Measurements from ENCODE around the gene MLX.
A peak's percentile ranks its signal among the peaks of the same experiment; 100 is the strongest.
"Not testable (repeated sequence)": the region's sequence is repeated elsewhere in the genome, so short reads cannot be mapped to it uniquely, and the experiment has no call there.

MLX gene

DNA sequence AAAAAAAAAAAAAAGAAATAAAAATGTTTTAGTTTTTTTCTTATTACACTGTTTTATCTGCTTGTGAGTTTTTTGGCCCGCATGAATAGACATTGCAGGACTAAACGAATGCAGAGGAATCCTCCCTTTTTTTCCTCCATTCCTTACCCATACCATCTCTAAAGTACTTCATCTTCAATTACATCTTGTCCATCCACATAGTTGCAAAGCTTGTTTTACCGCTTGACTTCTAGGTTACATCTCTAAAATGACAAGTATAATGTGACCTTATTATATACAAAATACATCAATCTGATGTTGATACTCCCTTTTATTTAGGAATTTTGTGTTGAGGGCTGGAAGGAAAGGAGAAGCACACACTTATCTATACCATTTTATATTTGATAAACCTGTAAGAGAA is 29.5 kb downstream of the MLX start:
- H3K36me3 ChIP-seq (ENCODE audit: insufficient read depth, low read length) = peaks cover 6% of the 10 kb centered on the region
- no peak overlapping the region for H3K4me3 ChIP-seq (ENCODE audit: low read depth in 1 of 2, low read length in 2 of 2)
- no peaks in the 10 kb centered on the region for H3K27me3 ChIP-seq (ENCODE audit: control insufficient read depth in 1 of 2, insufficient read depth in 2 of 2, low read length in 2 of 2)

GRCh38 chr17:42598905-42599304 is 32.0 kb downstream of the MLX start:
- no peak overlapping the region for H3K27ac ChIP-seq (ENCODE audit: low read depth, low read length)
- H3K4me1 ChIP-seq (ENCODE audit: insufficient read depth, low read length) = peaks cover 14% of the 10 kb centered on the region
- no peaks in the 10 kb centered on the region for H3K36me3 ChIP-seq (ENCODE audit: insufficient read depth, low read length)
- H3K9ac ChIP-seq (ENCODE audit: low read length) = no peak overlapping the region
- no peaks in the 10 kb centered on the region for H3K27me3 ChIP-seq (ENCODE audit: control insufficient read depth in 1 of 2, insufficient read depth in 2 of 2, low read length in 2 of 2)
- H3K4me3 ChIP-seq (ENCODE audit: low read depth in 1 of 2, low read length in 2 of 2) = no peak overlapping the region
- no peaks in the 10 kb centered on the region for H3K9me3 ChIP-seq (ENCODE audit: low read length)

More for the DNA sequence above, 29.5 kb downstream of the MLX start:
- Histone ChIP-seq H3K9me3 (ENCODE audit: low read length) (no peaks in the 10 kb centered on the region), H3K27ac (ENCODE audit: low read depth, low read length) (no peak overlapping the region), H3K9ac (ENCODE audit: low read length) (no peak overlapping the region), H3K4me1 (ENCODE audit: insufficient read depth, low read length) (peaks cover 14% of the 10 kb centered on the region)

DNA sequence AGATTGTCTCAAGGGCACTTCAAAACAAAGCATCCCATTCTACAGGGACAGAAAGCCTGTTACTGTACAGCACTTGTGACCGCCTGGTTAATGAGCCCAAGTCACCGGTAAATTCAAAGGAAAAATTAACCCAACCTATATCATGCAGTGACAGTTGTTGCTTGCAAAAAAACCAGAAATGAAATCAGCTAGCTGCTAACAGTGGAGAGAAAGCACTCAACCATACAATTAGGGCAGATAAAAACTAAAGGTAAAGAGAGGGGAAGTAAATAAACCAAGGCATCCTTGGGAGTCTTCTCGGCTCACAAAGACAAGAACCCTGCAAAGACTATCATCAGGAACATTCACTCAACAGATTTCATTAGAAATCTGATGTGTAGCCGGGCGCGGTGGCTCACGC is 36.4 kb downstream of the MLX start:
- H3K9me3 ChIP-seq (ENCODE audit: low read length) = no peaks in the 10 kb centered on the region
- H3K36me3 ChIP-seq (ENCODE audit: insufficient read depth, low read length) = no peaks in the 10 kb centered on the region
- no peaks in the 10 kb centered on the region for H3K27me3 ChIP-seq (ENCODE audit: control insufficient read depth in 1 of 2, insufficient read depth in 2 of 2, low read length in 2 of 2)
- peaks cover 37% of the 10 kb centered on the region for H3K4me1 ChIP-seq (ENCODE audit: insufficient read depth, low read length)
- no peak overlapping the region for H3K4me3 ChIP-seq (ENCODE audit: low read depth in 1 of 2, low read length in 2 of 2)
- H3K27ac ChIP-seq (ENCODE audit: low read depth, low read length) = no peak overlapping the region
- H3K9ac ChIP-seq (ENCODE audit: low read length) = no peak overlapping the region

GRCh38 chr17:42607769-42608168 is 40.9 kb downstream of the MLX start:
- no peaks in the 10 kb centered on the region for H3K27me3 ChIP-seq (ENCODE audit: control insufficient read depth in 1 of 2, insufficient read depth in 2 of 2, low read length in 2 of 2)
- H3K4me1 ChIP-seq (ENCODE audit: insufficient read depth, low read length) = peaks cover 30% of the 10 kb centered on the region
- peaks cover 9% of the 10 kb centered on the region for H3K36me3 ChIP-seq (ENCODE audit: insufficient read depth, low read length)
- H3K9ac ChIP-seq (ENCODE audit: low read length) = peak overlapping the region; percentile 75
- H3K9me3 ChIP-seq (ENCODE audit: low read length) = no peaks in the 10 kb centered on the region
- H3K4me3 ChIP-seq (ENCODE audit: low read depth in 1 of 2, low read length in 2 of 2) = peak overlapping the region in 1 of 2 donors; percentile 96
- peak overlapping the region; percentile 98 for H3K27ac ChIP-seq (ENCODE audit: low read depth, low read length)

GRCh38 chr17:42608305-42609181 is 41.6 kb downstream of the MLX start:
- Histone ChIP-seq H3K4me1 (ENCODE audit: insufficient read depth, low read length) (peaks cover 30% of the 10 kb centered on the region), H3K27me3 (ENCODE audit: control insufficient read depth in 1 of 2, insufficient read depth in 2 of 2, low read length in 2 of 2) (no peaks in the 10 kb centered on the region), H3K36me3 (ENCODE audit: insufficient read depth, low read length) (peaks cover 12% of the 10 kb centered on the region)

GRCh38 chr17:42609182-42609813 is 42.4 kb downstream of the MLX start, which contains the start of the genes RETREG3 and TUBG1:
Gene RETREG3, minus strand, starts transcription at chr17:42609374. Its CDS starts 50 bp downstream, at chr17:42609324.
Gene TUBG1, plus strand, starts transcription at chr17:42609683. Its CDS starts 55 bp downstream, at chr17:42609738.
- Histone ChIP-seq H3K9ac (ENCODE audit: low read length) (peak within 1 kb of the TSS; percentile 87), H3K4me3 (ENCODE audit: low read depth in 1 of 2, low read length in 2 of 2) (peak within 1 kb of the TSS; percentile 96), H3K27me3 (ENCODE audit: control insufficient read depth in 1 of 2, insufficient read depth in 2 of 2, low read length in 2 of 2) (no peaks in the 10 kb centered on the region), H3K36me3 (ENCODE audit: insufficient read depth, low read length) (peaks cover 16% of the 10 kb centered on the region), H3K27ac (ENCODE audit: low read depth, low read length) (peak within 1 kb of the TSS; percentile 98), H3K9me3 (ENCODE audit: low read length) (no peaks in the 10 kb centered on the region), H3K4me1 (ENCODE audit: insufficient read depth, low read length) (peaks cover 30% of the 10 kb centered on the region)

More at GRCh38 chr17:42608305-42609181, 41.6 kb downstream of the MLX start:
- H3K9ac ChIP-seq (ENCODE audit: low read length) = peak overlapping the region; percentile 75
- H3K27ac ChIP-seq (ENCODE audit: low read depth, low read length) = peak overlapping the region; percentile 98
- peak overlapping the region; percentile 96 for H3K4me3 ChIP-seq (ENCODE audit: low read depth in 1 of 2, low read length in 2 of 2)
- no peaks in the 10 kb centered on the region for H3K9me3 ChIP-seq (ENCODE audit: low read length)

DNA sequence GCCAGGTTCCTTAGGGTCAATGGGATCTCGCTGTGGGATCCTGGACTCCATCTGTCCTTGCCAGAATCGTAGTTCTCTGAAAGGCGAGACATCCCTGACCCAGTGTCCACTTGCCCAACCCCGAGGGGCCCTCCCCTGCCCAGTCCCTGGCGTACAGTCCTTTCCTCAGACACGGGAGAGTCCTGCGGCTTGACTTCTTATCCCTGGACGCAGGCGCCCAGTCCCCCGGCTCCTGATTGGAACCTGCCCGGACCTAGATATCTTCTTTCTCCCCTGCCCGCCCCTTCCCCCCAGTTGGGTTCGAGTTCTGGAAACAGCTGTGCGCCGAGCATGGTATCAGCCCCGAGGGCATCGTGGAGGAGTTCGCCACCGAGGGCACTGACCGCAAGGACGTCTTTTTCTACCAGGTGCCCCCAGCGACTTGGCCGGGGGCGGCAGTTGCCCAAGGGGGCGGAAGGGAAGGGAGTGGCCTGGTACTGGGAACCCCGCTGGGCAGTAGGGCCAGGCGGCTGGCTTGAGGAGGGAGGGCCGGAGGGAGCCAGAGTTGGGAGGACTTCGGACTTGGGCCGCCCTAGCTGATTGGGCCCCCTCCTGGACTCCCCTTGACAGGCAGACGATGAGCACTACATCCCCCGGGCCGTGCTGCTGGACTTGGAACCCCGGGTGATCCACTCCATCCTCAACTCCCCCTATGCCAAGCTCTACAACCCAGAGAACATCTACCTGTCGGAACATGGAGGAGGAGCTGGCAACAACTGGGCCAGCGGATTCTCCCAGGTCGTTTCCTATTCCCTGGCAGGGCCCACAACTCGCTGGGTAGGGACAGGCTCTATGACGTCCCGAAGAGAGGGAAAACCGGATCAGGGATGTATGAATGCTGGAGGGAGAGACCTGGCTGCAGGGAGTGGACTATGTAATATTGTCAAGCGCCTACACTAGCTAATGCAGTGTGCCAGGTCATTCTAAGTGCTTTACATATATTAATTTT is 43.2 kb downstream of the MLX start:
- not testable (repeated sequence) for H3K27me3 ChIP-seq (ENCODE audit: control insufficient read depth in 1 of 2, insufficient read depth in 2 of 2, low read length in 2 of 2); H3K9me3 ChIP-seq (ENCODE audit: low read length)
- H3K9ac ChIP-seq (ENCODE audit: low read length) = peak overlapping the region; percentile 87
- peak overlapping the region; percentile 70 to 75 for H3K4me3 ChIP-seq (ENCODE audit: low read depth in 1 of 2, low read length in 2 of 2)
- H3K4me1 ChIP-seq (ENCODE audit: insufficient read depth, low read length) = peaks cover 25% of the 10 kb centered on the region
- peak overlapping the region; percentile 84 for H3K27ac ChIP-seq (ENCODE audit: low read depth, low read length)
- peaks cover 24% of the 10 kb centered on the region for H3K36me3 ChIP-seq (ENCODE audit: insufficient read depth, low read length)

DNA sequence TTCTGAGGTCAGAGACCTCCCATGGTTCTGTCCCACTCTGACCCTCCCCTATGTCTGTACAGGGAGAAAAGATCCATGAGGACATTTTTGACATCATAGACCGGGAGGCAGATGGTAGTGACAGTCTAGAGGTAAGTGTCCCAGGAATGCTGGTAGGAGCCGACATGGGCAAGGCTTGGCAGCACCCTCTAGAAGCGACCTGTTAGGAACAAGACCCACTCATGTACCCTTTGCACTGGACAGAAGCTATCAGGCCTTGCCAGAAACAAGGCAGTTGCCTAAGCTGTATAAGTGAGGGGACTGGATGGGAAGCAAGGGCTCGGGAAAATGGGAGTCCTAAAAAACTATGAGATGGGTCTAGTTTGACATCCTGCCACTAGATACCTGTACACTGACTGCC is 45.1 kb downstream of the MLX start:
- peaks cover 33% of the 10 kb centered on the region for H3K36me3 ChIP-seq (ENCODE audit: insufficient read depth, low read length)

DNA sequence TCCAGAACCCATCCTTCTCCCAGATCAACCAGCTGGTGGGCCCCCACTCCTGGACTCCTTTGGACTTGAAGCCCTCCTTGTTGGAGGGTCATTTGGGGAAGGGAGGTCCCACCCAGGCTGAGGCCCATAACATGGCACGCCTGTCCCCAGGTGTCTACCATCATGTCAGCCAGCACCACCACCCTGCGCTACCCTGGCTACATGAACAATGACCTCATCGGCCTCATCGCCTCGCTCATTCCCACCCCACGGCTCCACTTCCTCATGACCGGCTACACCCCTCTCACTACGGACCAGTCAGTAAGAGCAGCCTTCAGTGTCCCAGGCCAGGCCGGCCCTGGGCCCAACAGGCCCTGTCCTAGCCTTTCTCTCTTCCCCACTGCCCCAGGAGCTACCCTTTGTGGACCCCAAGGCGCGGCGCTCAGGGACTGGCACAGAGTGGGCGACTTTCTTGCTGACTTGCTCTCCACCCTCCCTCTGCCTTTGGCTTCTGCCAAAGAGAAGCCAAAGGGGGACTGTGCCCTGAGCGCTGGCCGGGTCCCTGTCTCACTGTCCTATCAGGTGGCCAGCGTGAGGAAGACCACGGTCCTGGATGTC is 46.9 kb downstream of the MLX start:
- H3K4me1 ChIP-seq (ENCODE audit: insufficient read depth, low read length) = peaks cover 16% of the 10 kb centered on the region
- H3K4me3 ChIP-seq (ENCODE audit: low read depth in 1 of 2, low read length in 2 of 2) = no peak overlapping the region
- no peaks in the 10 kb centered on the region for H3K9me3 ChIP-seq (ENCODE audit: low read length)
- no peak overlapping the region for H3K27ac ChIP-seq (ENCODE audit: low read depth, low read length)
- H3K36me3 ChIP-seq (ENCODE audit: insufficient read depth, low read length) = peaks cover 33% of the 10 kb centered on the region
- no peaks in the 10 kb centered on the region for H3K27me3 ChIP-seq (ENCODE audit: control insufficient read depth in 1 of 2, insufficient read depth in 2 of 2, low read length in 2 of 2)
- no peak overlapping the region for H3K9ac ChIP-seq (ENCODE audit: low read length)

More for the DNA sequence above, 45.1 kb downstream of the MLX start:
- H3K4me1 ChIP-seq (ENCODE audit: insufficient read depth, low read length) = peaks cover 16% of the 10 kb centered on the region
- no peak overlapping the region for H3K4me3 ChIP-seq (ENCODE audit: low read depth in 1 of 2, low read length in 2 of 2)
- no peak overlapping the region for H3K9ac ChIP-seq (ENCODE audit: low read length)
- no peak overlapping the region for H3K27ac ChIP-seq (ENCODE audit: low read depth, low read length)
- H3K27me3 ChIP-seq (ENCODE audit: control insufficient read depth in 1 of 2, insufficient read depth in 2 of 2, low read length in 2 of 2) = no peaks in the 10 kb centered on the region
- no peaks in the 10 kb centered on the region for H3K9me3 ChIP-seq (ENCODE audit: low read length)

DNA sequence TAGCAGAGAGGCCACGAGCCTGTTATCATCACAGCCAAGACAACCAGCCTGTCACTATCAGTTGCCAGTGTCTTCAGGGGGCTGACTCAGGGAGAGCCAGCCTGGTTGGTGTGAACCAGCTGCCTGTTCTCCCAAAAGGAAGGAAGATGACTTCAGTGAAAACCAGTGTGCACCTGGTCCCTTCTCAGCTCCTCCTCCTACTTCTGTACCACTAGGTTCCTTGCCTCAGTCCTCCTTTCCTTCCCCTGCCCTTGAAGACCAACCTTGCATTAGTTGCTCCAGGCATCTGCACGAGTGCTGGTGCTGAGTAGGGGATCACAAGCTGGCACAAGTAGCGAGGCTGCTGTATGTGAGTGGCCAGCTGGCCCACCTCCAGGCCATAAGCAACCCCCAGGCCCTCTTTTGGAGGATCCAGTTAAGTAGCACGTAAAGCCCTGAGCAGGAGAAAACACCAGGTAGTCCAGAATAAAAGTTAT is 51.1 kb downstream of the MLX start:
- Histone ChIP-seq H3K4me1 (ENCODE audit: insufficient read depth, low read length) (peaks cover 12% of the 10 kb centered on the region), H3K27ac (ENCODE audit: low read depth, low read length) (no peak overlapping the region)

More for the DNA sequence above, 51.1 kb downstream of the MLX start:
- Histone ChIP-seq H3K9me3 (ENCODE audit: low read length) (no peaks in the 10 kb centered on the region), H3K4me3 (ENCODE audit: low read depth in 1 of 2, low read length in 2 of 2) (no peak overlapping the region), H3K27me3 (ENCODE audit: control insufficient read depth in 1 of 2, insufficient read depth in 2 of 2, low read length in 2 of 2) (no peaks in the 10 kb centered on the region), H3K9ac (ENCODE audit: low read length) (no peak overlapping the region), H3K36me3 (ENCODE audit: insufficient read depth, low read length) (peaks cover 24% of the 10 kb centered on the region)

Measured in muscle layer of colon (tissue), 2 donors.